Epithelial cell of esophagus (primary cell): ENCODE data around the gene RASGRF2.
A peak's percentile ranks its signal among the peaks of the same experiment; 100 is the strongest.
"Not testable (repeated sequence)": the region's sequence is repeated elsewhere in the genome, so short reads cannot be mapped to it uniquely, and the experiment has no call there.

Experiments used
- DNase-seq: peaks from one replicate; pipeline ENCODE4 v3.0.0; 2010; ENCODE audit warnings: low read depth
- H3K4me3 ChIP-seq: 2 replicates; pipeline ENCODE4 v1.5.1; 2011; ENCODE audit warnings: mild to moderate bottlenecking, low read length, control low read depth
- TF ChIP-seq, protein P1 (sequence below): IDR thresholded peaks from 2 replicates; pipeline ENCODE4 v1.5.1; 2011; ENCODE audit warnings: low read depth, mild to moderate bottlenecking, low read length, control low read depth, inconsistent platforms; ENCODE audit not compliant: insufficient read depth; ENCODE audit errors: missing control alignments

The RASGRF2 gene

DNA sequence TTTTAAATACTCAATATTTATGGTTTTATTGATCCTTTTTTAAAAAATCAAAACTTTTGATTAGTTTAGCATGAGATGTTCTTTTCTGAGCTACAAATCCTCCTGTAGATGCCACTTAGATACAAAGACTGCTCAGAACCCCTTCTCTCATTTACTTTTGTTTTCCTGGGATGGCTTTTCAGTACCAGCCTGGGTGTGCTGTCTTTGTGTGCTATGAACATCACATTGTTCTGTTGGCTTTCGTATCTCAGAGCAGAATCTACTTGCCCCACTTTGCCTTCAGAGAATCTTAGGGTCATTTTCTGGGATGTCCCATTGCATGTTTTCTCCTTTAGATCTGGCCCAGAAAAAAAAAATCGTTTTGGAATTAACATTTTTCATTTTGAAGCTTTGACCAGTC, 85.9 kb downstream of the RASGRF2 start:
- TF ChIP-seq, protein P1, sequence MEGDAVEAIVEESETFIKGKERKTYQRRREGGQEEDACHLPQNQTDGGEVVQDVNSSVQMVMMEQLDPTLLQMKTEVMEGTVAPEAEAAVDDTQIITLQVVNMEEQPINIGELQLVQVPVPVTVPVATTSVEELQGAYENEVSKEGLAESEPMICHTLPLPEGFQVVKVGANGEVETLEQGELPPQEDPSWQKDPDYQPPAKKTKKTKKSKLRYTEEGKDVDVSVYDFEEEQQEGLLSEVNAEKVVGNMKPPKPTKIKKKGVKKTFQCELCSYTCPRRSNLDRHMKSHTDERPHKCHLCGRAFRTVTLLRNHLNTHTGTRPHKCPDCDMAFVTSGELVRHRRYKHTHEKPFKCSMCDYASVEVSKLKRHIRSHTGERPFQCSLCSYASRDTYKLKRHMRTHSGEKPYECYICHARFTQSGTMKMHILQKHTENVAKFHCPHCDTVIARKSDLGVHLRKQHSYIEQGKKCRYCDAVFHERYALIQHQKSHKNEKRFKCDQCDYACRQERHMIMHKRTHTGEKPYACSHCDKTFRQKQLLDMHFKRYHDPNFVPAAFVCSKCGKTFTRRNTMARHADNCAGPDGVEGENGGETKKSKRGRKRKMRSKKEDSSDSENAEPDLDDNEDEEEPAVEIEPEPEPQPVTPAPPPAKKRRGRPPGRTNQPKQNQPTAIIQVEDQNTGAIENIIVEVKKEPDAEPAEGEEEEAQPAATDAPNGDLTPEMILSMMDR = no peak
- DNase-seq = no peak
- H3K4me3 ChIP-seq = no peak overlapping the region

DNA sequence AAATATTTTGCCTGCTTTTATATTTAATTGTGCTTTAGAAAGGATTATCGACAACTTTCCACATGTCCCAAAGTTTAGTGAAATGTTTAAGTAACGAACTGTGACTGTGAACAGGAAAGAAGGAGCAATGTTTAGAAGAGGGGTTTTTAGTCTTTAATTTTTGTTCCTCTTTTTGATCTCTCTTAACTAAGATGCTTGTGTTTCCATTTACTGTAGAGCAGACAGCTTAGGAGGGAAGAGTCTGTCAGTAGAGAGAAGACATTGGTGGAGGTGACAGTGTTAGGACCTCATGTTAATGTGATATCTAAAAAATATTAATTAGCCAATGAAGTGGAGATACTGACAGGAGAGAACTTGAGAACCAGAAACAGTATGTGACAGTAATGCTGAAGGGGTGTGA, 92.2 kb downstream of the RASGRF2 start:
- DNase-seq = no peak
- TF ChIP-seq, protein P1 = no peak

GRCh38 chr5:81053282-81053681, 93.1 kb downstream of the RASGRF2 start:
- not testable (repeated sequence) for DNase-seq, H3K4me3 ChIP-seq

More for the DNA sequence above, 92.2 kb downstream of the RASGRF2 start:
- H3K4me3 ChIP-seq = no peak overlapping the region

DNA sequence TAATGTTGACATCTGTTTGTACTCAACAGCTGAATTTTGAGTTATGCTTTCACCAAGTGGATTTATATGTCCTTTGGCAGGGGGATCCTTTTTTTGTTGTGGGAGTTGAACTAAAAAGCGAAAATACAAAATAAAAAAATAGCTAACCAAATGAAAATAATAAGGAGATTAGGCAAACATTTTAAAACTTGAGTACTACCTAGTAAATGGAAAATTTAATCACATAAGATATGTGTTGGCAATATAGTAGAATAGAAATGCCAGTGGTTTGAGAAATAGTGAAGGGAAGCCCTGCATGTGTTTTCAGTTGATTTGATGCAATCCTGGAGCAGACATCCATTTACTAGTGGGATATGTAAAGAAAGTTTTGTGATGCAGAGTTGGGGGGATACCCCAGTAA, 98.0 kb downstream of the RASGRF2 start:
- no peak overlapping the region for H3K4me3 ChIP-seq
- TF ChIP-seq, protein P1 = no peak
- DNase-seq = no peak

GRCh38 chr5:81065492-81065891, 105.3 kb downstream of the RASGRF2 start:
- no peak for DNase-seq
- TF ChIP-seq, protein P1 = no peak
- H3K4me3 ChIP-seq = no peak overlapping the region

DNA sequence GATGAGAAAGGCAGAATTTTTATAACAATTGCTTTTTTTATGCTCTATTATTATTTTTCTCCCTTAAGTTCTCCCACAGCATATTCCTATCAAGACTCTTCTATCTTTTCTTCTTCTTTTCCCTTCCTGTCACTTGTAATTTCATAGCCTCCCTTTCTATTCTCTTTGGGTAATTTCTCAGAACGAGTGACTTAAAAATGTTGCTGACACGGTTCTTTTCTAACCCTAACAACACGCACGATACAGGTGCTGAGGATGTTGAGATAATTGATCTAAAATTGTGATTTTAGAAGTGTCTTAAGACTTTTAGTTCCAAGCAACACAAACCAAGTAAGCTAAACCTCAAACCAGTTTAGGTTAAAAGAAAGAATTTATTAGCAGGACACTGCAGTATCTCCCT, 105.9 kb downstream of the RASGRF2 start:
- no peak for DNase-seq
- TF ChIP-seq, protein P1 = no peak
- no peak overlapping the region for H3K4me3 ChIP-seq

GRCh38 chr5:81067406-81067805, 107.2 kb downstream of the RASGRF2 start:
- no peak for DNase-seq
- no peak overlapping the region for H3K4me3 ChIP-seq
- TF ChIP-seq, protein P1 = no peak

DNA sequence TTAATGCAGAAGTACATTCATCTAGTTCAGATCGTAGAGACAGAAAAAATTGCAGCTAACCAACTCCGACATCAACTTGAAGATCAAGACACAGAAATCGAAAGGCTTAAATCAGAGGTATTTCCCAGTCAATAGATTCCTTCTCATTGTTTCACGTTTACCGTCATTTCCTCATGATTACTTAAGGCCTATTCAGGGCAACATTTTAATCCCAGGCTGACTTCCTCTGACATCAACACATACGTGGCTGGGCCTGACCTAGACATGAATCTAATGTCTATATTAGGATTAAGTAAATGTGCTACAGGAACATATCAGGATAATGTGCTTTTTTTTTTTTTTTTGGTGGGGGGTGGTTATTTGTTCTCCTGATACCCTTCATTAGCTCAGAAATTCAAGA, 107.9 kb downstream of the RASGRF2 start:
- no peak overlapping the region for H3K4me3 ChIP-seq
- TF ChIP-seq, protein P1 = no peak
- DNase-seq = peak; percentile 28
